ENCODE results near the gene SELENOI. TPM values are rescaled to one million over a fixed set of nuclear protein-coding genes. Genes with fewer than 3 reads are reported as not detected.

Gene SELENOI
- total RNA-seq, 1 donor from 2014 or later = 33.4 TPM

GRCh38 chr2:26333293-26333692 is 12.7 kb upstream of the SELENOI start:
- H3K27ac ChIP-seq = no peak overlapping the region
- H3K27me3 ChIP-seq = no peaks in the 10 kb centered on the region
- H3K4me3 ChIP-seq = no peak overlapping the region
- intact Hi-C loops (cut with DNase I) = no loop called here
- no peaks in the 10 kb centered on the region for H3K9me3 ChIP-seq
- no peaks in the 10 kb centered on the region for H3K36me3 ChIP-seq
- DNase-seq (ENCODE audit: extremely low spot score in 2 of 2) = no peak
- no peak for TF ChIP-seq CTCF (IDR thresholded peaks at IDR 0.05)
- no peak for TF ChIP-seq POLR2AphosphoS5 (IDR thresholded peaks at IDR 0.05; ENCODE audit: insufficient read depth in 1 of 2, low read depth in 1 of 2)
- TF ChIP-seq POLR2A (IDR thresholded peaks at IDR 0.05) = no peak
- H3K4me1 ChIP-seq = no peaks in the 10 kb centered on the region

DNA sequence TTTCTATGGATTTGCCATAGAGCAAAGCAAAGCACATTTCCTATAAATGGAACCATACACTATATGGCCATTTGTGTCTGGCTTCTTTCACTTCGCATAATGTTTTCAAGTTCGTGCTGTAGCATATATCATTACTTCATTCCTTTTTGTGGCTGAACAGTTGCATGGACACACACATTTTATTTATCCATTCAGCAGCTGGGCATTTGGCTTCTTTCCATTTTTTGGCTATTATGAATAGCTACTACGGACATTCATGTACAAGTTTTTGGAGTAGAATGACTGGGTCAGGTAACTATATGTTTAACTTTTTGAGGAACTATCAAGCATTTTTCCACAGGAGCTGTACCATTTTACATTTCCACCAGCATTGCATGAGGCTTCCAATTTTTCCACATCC is 10.7 kb upstream of the SELENOI start:
- TF ChIP-seq POLR2A (IDR thresholded peaks at IDR 0.05) (no peak), CTCF (IDR thresholded peaks at IDR 0.05) (no peak), POLR2AphosphoS5 (IDR thresholded peaks at IDR 0.05; ENCODE audit: insufficient read depth in 1 of 2, low read depth in 1 of 2) (no peak)
- H3K4me3 ChIP-seq = no peak overlapping the region
- no peaks in the 10 kb centered on the region for H3K9me3 ChIP-seq
- H3K4me1 ChIP-seq = no peaks in the 10 kb centered on the region
- no peaks in the 10 kb centered on the region for H3K36me3 ChIP-seq
- no peaks in the 10 kb centered on the region for H3K27me3 ChIP-seq
- no peak for DNase-seq (ENCODE audit: extremely low spot score in 2 of 2)
- intact Hi-C loops (cut with DNase I) = no loop called here
- H3K27ac ChIP-seq = no peak overlapping the region

DNA sequence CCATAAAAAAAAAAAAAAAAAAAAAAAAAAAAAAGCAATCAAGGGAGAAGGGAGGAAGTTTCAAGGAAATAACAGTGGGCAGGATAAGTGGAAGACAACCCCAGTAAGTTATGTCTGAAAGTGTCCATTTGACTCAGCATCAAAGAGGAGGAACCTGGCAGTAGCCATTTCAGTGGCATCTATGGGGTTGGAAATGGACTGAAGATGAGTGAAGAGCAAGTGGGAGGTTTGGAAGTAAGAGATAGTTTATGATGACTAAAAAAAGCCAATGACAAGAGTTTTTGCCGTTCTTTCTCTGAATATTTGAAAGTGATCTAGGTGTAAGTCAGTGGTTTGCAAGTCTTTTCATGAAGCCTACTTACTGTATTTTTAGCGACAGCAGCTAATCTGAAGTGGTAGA is 9.2 kb upstream of the SELENOI start:
- Histone ChIP-seq H3K27me3 (no peaks in the 10 kb centered on the region), H3K36me3 (no peaks in the 10 kb centered on the region), H3K27ac (no peak overlapping the region), H3K9me3 (no peaks in the 10 kb centered on the region), H3K4me3 (no peak overlapping the region), H3K4me1 (no peaks in the 10 kb centered on the region)
- TF ChIP-seq POLR2A (IDR thresholded peaks at IDR 0.05) (no peak), CTCF (IDR thresholded peaks at IDR 0.05) (no peak)
- DNase-seq (ENCODE audit: extremely low spot score in 2 of 2) = no peak
- intact Hi-C loops (cut with DNase I) = no loop called here

GRCh38 chr2:26337298-26337697 is 8.6 kb upstream of the SELENOI start:
- Histone ChIP-seq H3K9me3 (no peaks in the 10 kb centered on the region), H3K4me1 (no peaks in the 10 kb centered on the region), H3K27ac (no peak overlapping the region), H3K36me3 (no peaks in the 10 kb centered on the region), H3K4me3 (no peak overlapping the region), H3K27me3 (no peaks in the 10 kb centered on the region)
- TF ChIP-seq POLR2A (IDR thresholded peaks at IDR 0.05) (no peak), POLR2AphosphoS5 (IDR thresholded peaks at IDR 0.05; ENCODE audit: insufficient read depth in 1 of 2, low read depth in 1 of 2) (no peak), CTCF (IDR thresholded peaks at IDR 0.05) (no peak)
- intact Hi-C loops (cut with DNase I) = no loop called here
- no peak for DNase-seq (ENCODE audit: extremely low spot score in 2 of 2)

- H3K9me3 ChIP-seq = no peaks in the 10 kb centered on the region
- peaks cover 12% of the 10 kb centered on the region for H3K4me1 ChIP-seq
- no peaks in the 10 kb centered on the region for H3K36me3 ChIP-seq
- no peak overlapping the region for H3K27ac ChIP-seq
- H3K27me3 ChIP-seq = no peaks in the 10 kb centered on the region
- DNase-seq (ENCODE audit: extremely low spot score in 2 of 2) = no peak
- TF ChIP-seq POLR2A (IDR thresholded peaks at IDR 0.05) (no peak), CTCF (IDR thresholded peaks at IDR 0.05) (no peak), POLR2AphosphoS5 (IDR thresholded peaks at IDR 0.05; ENCODE audit: insufficient read depth in 1 of 2, low read depth in 1 of 2) (no peak)
- H3K4me3 ChIP-seq = no peak overlapping the region
- intact Hi-C loops (cut with DNase I) = loop anchor here (10.0 kb wide), 1 partner anchor 2004 kb away; no protein-coding TSS in a partner anchor
Observed at GRCh38 chr2:26340831-26341230, 5.1 kb upstream of the SELENOI start.
